ENCODE measurements around the gene FOXR1.

Gene FOXR1

GRCh38 chr11:118998388-118998717, 26.8 kb downstream of the FOXR1 start:
- no peak for TF ChIP-seq CTCF (IDR thresholded peaks at IDR 0.05; ENCODE audit: low read depth, low read length, missing control alignments)
- H3K4me3 ChIP-seq (replicated peaks; ENCODE audit: low read depth, low read length) = peak overlapping the region; percentile 89
- no peak for DNase-seq (ENCODE audit: extremely low read depth, low read depth)

- peak; percentile 60 for DNase-seq (ENCODE audit: extremely low read depth, low read depth)
- H3K4me3 ChIP-seq (replicated peaks; ENCODE audit: low read depth, low read length) = peak overlapping the region; percentile 89
- no peak for TF ChIP-seq CTCF (IDR thresholded peaks at IDR 0.05; ENCODE audit: low read depth, low read length, missing control alignments)
These were observed 27.3 kb downstream of the FOXR1 start for GRCh38 chr11:118998822-118999221.

GRCh38 chr11:119000906-119001305, 29.3 kb downstream of the FOXR1 start:
- DNase-seq (ENCODE audit: extremely low read depth, low read depth) = no peak
- no peak for TF ChIP-seq CTCF (IDR thresholded peaks at IDR 0.05; ENCODE audit: low read depth, low read length, missing control alignments)
- no peak overlapping the region for H3K4me3 ChIP-seq (replicated peaks; ENCODE audit: low read depth, low read length)

- no peak overlapping the region for H3K4me3 ChIP-seq (replicated peaks; ENCODE audit: low read depth, low read length)
- TF ChIP-seq CTCF (IDR thresholded peaks at IDR 0.05; ENCODE audit: low read depth, low read length, missing control alignments) = no peak
- DNase-seq (ENCODE audit: extremely low read depth, low read depth) = no peak
These were observed 35.1 kb downstream of the FOXR1 start for GRCh38 chr11:119006656-119007055.

GRCh38 chr11:119011476-119012053, 40.0 kb downstream of the FOXR1 start:
- TF ChIP-seq CTCF (IDR thresholded peaks at IDR 0.05; ENCODE audit: low read depth, low read length, missing control alignments) = no peak
- DNase-seq (ENCODE audit: extremely low read depth, low read depth) = no peak
- H3K4me3 ChIP-seq (replicated peaks; ENCODE audit: low read depth, low read length) = no peak overlapping the region

- DNase-seq (ENCODE audit: extremely low read depth, low read depth) = no peak
- no peak for TF ChIP-seq CTCF (IDR thresholded peaks at IDR 0.05; ENCODE audit: low read depth, low read length, missing control alignments)
- no peak overlapping the region for H3K4me3 ChIP-seq (replicated peaks; ENCODE audit: low read depth, low read length)
These were observed 41.1 kb downstream of the FOXR1 start for GRCh38 chr11:119012629-119013170.
